T-helper 2 cell treated with Interferon-gamma antibody and Interleukin-4, amounts not matched to agents 5 μg/mL and 100 μg/mL, for 36 hours (primary cell): ENCODE data around the gene CDC42EP4.
"Not testable (repeated sequence)": the region's sequence is repeated elsewhere in the genome, so short reads cannot be mapped to it uniquely, and the experiment has no call there.

Experiments used
- DNase-seq: peaks from one replicate; pipeline ENCODE4 v3.0.0; 2021; ENCODE audit warnings: low spot score
- H3K27ac Mint-ChIP-seq: one replicate; pipeline ENCODE4 v1.8.0; 2021; ENCODE audit warnings: mild to moderate bottlenecking, mixed read lengths
- H3K27me3 Mint-ChIP-seq: one replicate; pipeline ENCODE4 v1.8.0; 2021; ENCODE audit warnings: low read depth, mixed read lengths
- H3K36me3 Mint-ChIP-seq: one replicate; pipeline ENCODE4 v1.8.0; 2021; ENCODE audit warnings: low read depth, mixed read lengths
- H3K4me1 Mint-ChIP-seq: one replicate; pipeline ENCODE4 v1.8.0; 2021; ENCODE audit warnings: low read depth, mixed read lengths
- H3K4me3 Mint-ChIP-seq: one replicate; pipeline ENCODE4 v1.8.0; 2022; ENCODE audit warnings: mild to moderate bottlenecking, moderate library complexity, mixed read lengths
- H3K9me3 Mint-ChIP-seq: one replicate; pipeline ENCODE4 v1.8.0; 2021; ENCODE audit warnings: mixed read lengths

CDC42EP4 gene

GRCh38 chr17:73318836-73319235 lies 7.0 kb upstream of the CDC42EP4 start:
- DNase-seq = no peak
- peaks cover 3% of the 10 kb centered on the region for H3K27me3 Mint-ChIP-seq
- no peaks in the 10 kb centered on the region for H3K4me1 Mint-ChIP-seq
- no peaks in the 10 kb centered on the region for H3K36me3 Mint-ChIP-seq
- H3K4me3 Mint-ChIP-seq = no peak overlapping the region
- H3K9me3 Mint-ChIP-seq = no peaks in the 10 kb centered on the region
- no peak overlapping the region for H3K27ac Mint-ChIP-seq

GRCh38 chr17:73318427-73318813 lies 6.6 kb upstream of the CDC42EP4 start:
- no peak overlapping the region for H3K4me3 Mint-ChIP-seq
- H3K4me1 Mint-ChIP-seq = peaks cover under 1% of the 10 kb centered on the region
- H3K27ac Mint-ChIP-seq = no peak overlapping the region
- peaks cover 4% of the 10 kb centered on the region for H3K27me3 Mint-ChIP-seq
- no peaks in the 10 kb centered on the region for H3K36me3 Mint-ChIP-seq
- DNase-seq = no peak
- H3K9me3 Mint-ChIP-seq = no peaks in the 10 kb centered on the region

- peaks cover 6% of the 10 kb centered on the region for H3K27me3 Mint-ChIP-seq
- no peak for DNase-seq
- peaks cover 2% of the 10 kb centered on the region for H3K4me1 Mint-ChIP-seq
- no peaks in the 10 kb centered on the region for H3K36me3 Mint-ChIP-seq
- no peak overlapping the region for H3K27ac Mint-ChIP-seq
- no peaks in the 10 kb centered on the region for H3K9me3 Mint-ChIP-seq
- no peak overlapping the region for H3K4me3 Mint-ChIP-seq
Observed at GRCh38 chr17:73317513-73318426, 6.0 kb upstream of the CDC42EP4 start.

- peaks cover 6% of the 10 kb centered on the region for H3K27me3 Mint-ChIP-seq
Observed at GRCh38 chr17:73316919-73317505, 5.2 kb upstream of the CDC42EP4 start.

GRCh38 chr17:73315471-73315870 lies 3.7 kb upstream of the CDC42EP4 start:
- Mint-ChIP-seq H3K27me3 (peaks cover 6% of the 10 kb centered on the region), H3K4me3 (no peak overlapping the region), H3K9me3 (no peaks in the 10 kb centered on the region), H3K27ac (no peak overlapping the region), H3K36me3 (no peaks in the 10 kb centered on the region), H3K4me1 (peaks cover 3% of the 10 kb centered on the region)
- DNase-seq = no peak

More at GRCh38 chr17:73316919-73317505, 5.2 kb upstream of the CDC42EP4 start:
- Mint-ChIP-seq H3K4me1 (peaks cover 2% of the 10 kb centered on the region), H3K4me3 (no peak overlapping the region), H3K36me3 (no peaks in the 10 kb centered on the region), H3K9me3 (no peaks in the 10 kb centered on the region), H3K27ac (no peak overlapping the region)
- DNase-seq = no peak

GRCh38 chr17:73313526-73314127 lies 1.8 kb upstream of the CDC42EP4 start:
- peak overlapping the region; percentile 22 for H3K4me3 Mint-ChIP-seq
- no peak for DNase-seq
- H3K27ac Mint-ChIP-seq = no peak overlapping the region
- H3K4me1 Mint-ChIP-seq = peaks cover 12% of the 10 kb centered on the region
- no peaks in the 10 kb centered on the region for H3K36me3 Mint-ChIP-seq
- H3K27me3 Mint-ChIP-seq = peaks cover 5% of the 10 kb centered on the region
- no peaks in the 10 kb centered on the region for H3K9me3 Mint-ChIP-seq

GRCh38 chr17:73312887-73313286 lies 1.1 kb upstream of the CDC42EP4 start:
- not testable (repeated sequence) for H3K9me3 Mint-ChIP-seq, H3K27ac Mint-ChIP-seq, H3K27me3 Mint-ChIP-seq, H3K36me3 Mint-ChIP-seq, H3K4me3 Mint-ChIP-seq, DNase-seq
- peaks cover 12% of the 10 kb centered on the region for H3K4me1 Mint-ChIP-seq

GRCh38 chr17:73311428-73311780 lies 397 bp downstream of the CDC42EP4 start:
- Mint-ChIP-seq H3K9me3 (no peaks in the 10 kb centered on the region), H3K4me3 (peak overlapping the region; percentile 87), H3K4me1 (peaks cover 12% of the 10 kb centered on the region), H3K27me3 (peaks cover 5% of the 10 kb centered on the region), H3K27ac (no peak overlapping the region), H3K36me3 (no peaks in the 10 kb centered on the region)
- no peak for DNase-seq

- H3K4me1 Mint-ChIP-seq = peaks cover 12% of the 10 kb centered on the region
- H3K4me3 Mint-ChIP-seq = peak overlapping the region; percentile 86
- H3K27ac Mint-ChIP-seq = no peak overlapping the region
- DNase-seq = no peak
- H3K36me3 Mint-ChIP-seq = no peaks in the 10 kb centered on the region
- H3K27me3 Mint-ChIP-seq = peaks cover 5% of the 10 kb centered on the region
- no peaks in the 10 kb centered on the region for H3K9me3 Mint-ChIP-seq
Observed at GRCh38 chr17:73309727-73310596, 1.8 kb downstream of the CDC42EP4 start.

GRCh38 chr17:73308959-73309358 lies 2.8 kb downstream of the CDC42EP4 start:
- H3K4me3 Mint-ChIP-seq, H3K27me3 Mint-ChIP-seq, H3K9me3 Mint-ChIP-seq, DNase-seq, H3K27ac Mint-ChIP-seq, H3K36me3 Mint-ChIP-seq: not testable (repeated sequence)
- H3K4me1 Mint-ChIP-seq = peaks cover 13% of the 10 kb centered on the region

GRCh38 chr17:73308017-73308823 lies 3.6 kb downstream of the CDC42EP4 start:
- Mint-ChIP-seq H3K36me3 (no peaks in the 10 kb centered on the region), H3K4me3 (no peak overlapping the region), H3K4me1 (peaks cover 11% of the 10 kb centered on the region)

GRCh38 chr17:73307130-73307529 lies 4.7 kb downstream of the CDC42EP4 start:
- DNase-seq = no peak
- peaks cover 2% of the 10 kb centered on the region for H3K27me3 Mint-ChIP-seq
- no peaks in the 10 kb centered on the region for H3K36me3 Mint-ChIP-seq
- H3K9me3 Mint-ChIP-seq = no peaks in the 10 kb centered on the region
- H3K4me1 Mint-ChIP-seq = peaks cover 11% of the 10 kb centered on the region
- H3K4me3 Mint-ChIP-seq = no peak overlapping the region
- no peak overlapping the region for H3K27ac Mint-ChIP-seq

More at GRCh38 chr17:73308017-73308823, 3.6 kb downstream of the CDC42EP4 start:
- H3K27me3 Mint-ChIP-seq = peaks cover 2% of the 10 kb centered on the region
- no peaks in the 10 kb centered on the region for H3K9me3 Mint-ChIP-seq
- DNase-seq = no peak
- no peak overlapping the region for H3K27ac Mint-ChIP-seq
